K562 (cell line): ENCODE measurements around the gene SH2B2. TPM values are rescaled to one million over a fixed set of nuclear protein-coding genes. Genes with fewer than 3 reads are reported as not detected.

Source experiments
- ATAC-seq: fragments of 200-7000 bp; cut with Tn5 transposase; 3 replicates; pipeline ENCODE4 v1.9.1; 2020; ENCODE audit warnings: moderate library complexity
- BruUV-seq: library from RNA; stranded (reverse); fragments of 400-500 nt; replicated peaks from 2 replicates; lab custom pipeline; 2021; lab: Mats Ljungman, UMichigan
- CTCF ChIA-PET: fragments of 300-600 bp; formaldehyde crosslinking; extraction: SDS; loops from one replicate; lab custom pipeline; 2021; ENCODE audit warnings: low intra/inter-chr PET ratio; lab: Yijun Ruan, JAX
- POLR2A ChIA-PET: fragments of 300-600, 350-650 bp; sonication (Branson Sonifier 250); formaldehyde crosslinking; extraction: SDS; loops from one replicate; lab custom pipeline; 2021; ENCODE audit warnings: antibody characterized with exemption, inconsistent platforms; lab: Yijun Ruan, JAX
- DNase-seq, 4 experiments: peaks; one replicate each; pipeline versions ENCODE4 v3.0.0 to v3.0.0-alpha.2; 2011 to 2018; ENCODE audit warnings: low spot score in 3 of 4, mixed read lengths in 3 of 4; ENCODE audit errors: extremely low read depth in 1 of 4
- FAIRE-seq: peaks from 2 replicates; lab custom pipeline; 2011; peaks lifted over from hg19 to GRCh38; lab: Jason Lieb, UNC
- H2AFZ ChIP-seq: 2 replicates; pipeline ENCODE4 v1.6.0; 2011; ENCODE audit warnings: low read depth, low read length, control low read depth, inconsistent platforms
- H3K27ac ChIP-seq: fragments of 200-600 bp; 3 replicates; pipeline ENCODE4 v1.8.0; 2011; ENCODE audit warnings: low read depth, mild to moderate bottlenecking, control low read depth, inconsistent platforms, low read length, moderate library complexity, mixed read lengths; ENCODE audit errors: extremely low read depth
- H3K27me3 ChIP-seq, 2 experiments: fragments of 300-600 bp in 1 of 2; 2 replicates in 1 of 2; 3 replicates in 1 of 2; pipeline versions ENCODE4 v1.6.0 to v1.8.0; 2011; ENCODE audit warnings: inconsistent platforms in 2 of 2, low read length in 2 of 2, mild to moderate bottlenecking in 1 of 2, mixed read lengths in 1 of 2, moderate library complexity in 1 of 2; ENCODE audit not compliant: control insufficient read depth in 2 of 2, insufficient read depth in 2 of 2
- H3K36me3 ChIP-seq: fragments of 300-600 bp; 3 replicates; pipeline ENCODE4 v1.8.0; 2011; ENCODE audit warnings: mild to moderate bottlenecking, low read length, inconsistent platforms; ENCODE audit not compliant: control insufficient read depth, insufficient read depth
- H3K4me1 ChIP-seq, 2 experiments: fragments of 200-600 bp in 1 of 2; replicated peaks in 1 of 2; 2 replicates in 1 of 2; 3 replicates in 1 of 2; pipeline versions ENCODE4 v1.5.1 to v1.8.0; 2011; ENCODE audit warnings: inconsistent platforms in 2 of 2, low read length in 2 of 2, mild to moderate bottlenecking in 1 of 2, mixed read lengths in 1 of 2, moderate library complexity in 1 of 2; ENCODE audit not compliant: control insufficient read depth in 2 of 2, insufficient read depth in 2 of 2
- H3K4me2 ChIP-seq: 2 replicates; pipeline ENCODE4 v1.6.1; 2011; ENCODE audit warnings: low read length, control low read depth, inconsistent platforms, mixed read lengths; ENCODE audit not compliant: insufficient read depth
- H3K4me3 ChIP-seq: fragments of 200-600 bp; sonication (generic), shearing (Covaris generic); 2 replicates; pipeline ENCODE4 v1.5.1; 2016; ENCODE audit warnings: control low read depth, inconsistent platforms
- H3K79me2 ChIP-seq: fragments of 200-600 bp; 3 replicates; pipeline ENCODE4 v1.8.0; 2011; ENCODE audit warnings: low read length, inconsistent platforms; ENCODE audit not compliant: control insufficient read depth, insufficient read depth
- H3K9ac ChIP-seq, 2 experiments: 2 replicates each; pipeline versions ENCODE4 v1.6.0 to v1.6.1; 2011; ENCODE audit warnings: low read depth in 2 of 2, low read length in 2 of 2, control low read depth in 1 of 2, inconsistent platforms in 1 of 2, mild to moderate bottlenecking in 1 of 2, mixed read lengths in 1 of 2; ENCODE audit not compliant: insufficient read depth in 1 of 2
- H3K9me1 ChIP-seq: one replicate; pipeline ENCODE4 v1.6.0; 2011; ENCODE audit warnings: inconsistent platforms, mild to moderate bottlenecking, low read length, moderate library complexity; ENCODE audit not compliant: control insufficient read depth, insufficient read depth
- H3K9me3 ChIP-seq: replicated peaks from 2 replicates; pipeline ENCODE4 v1.5.1; 2011; ENCODE audit warnings: low read depth, low read length, inconsistent platforms; ENCODE audit not compliant: control insufficient read depth, insufficient read depth
- H4K20me1 ChIP-seq: replicated peaks from 2 replicates; pipeline ENCODE4 v1.6.1; 2011; ENCODE audit warnings: low read length, inconsistent platforms, mixed read lengths; ENCODE audit not compliant: control insufficient read depth, insufficient read depth
- BRF1 ChIP-seq: IDR thresholded peaks from 3 replicates; pipeline ENCODE4 v1.6.1; 2011; ENCODE audit warnings: borderline replicate concordance, mild to moderate bottlenecking; ENCODE audit not compliant: insufficient read length; ENCODE audit errors: extremely low read depth
- CBX5 ChIP-seq: IDR thresholded peaks from 2 replicates; pipeline ENCODE4 v1.6.1; 2014; ENCODE audit warnings: low read depth, borderline replicate concordance
- DIDO1 ChIP-seq: fragments of 450-650 bp; IDR thresholded peaks from 2 replicates; pipeline ENCODE4 v1.6.1; 2016; ENCODE audit warnings: low read depth, missing biosample characterization, missing genetic modification characterization
- ELF1 ChIP-seq: fragments of 200-800 bp; sonication (Bioruptor generic); IDR thresholded peaks from 2 replicates; pipeline ENCODE4 v1.6.1; 2016; ENCODE audit warnings: missing genetic modification characterization, missing compliant biosample characterization
- FOSL1 ChIP-seq: fragments of 200-800 bp; sonication (Bioruptor generic); conservative IDR thresholded peaks from 2 replicates; pipeline ENCODE4 v1.6.1; 2016; ENCODE audit warnings: missing genetic modification characterization, missing compliant biosample characterization
- GTF2E2 ChIP-seq: fragments of 200-800 bp; sonication (Bioruptor generic); IDR thresholded peaks from 2 replicates; pipeline ENCODE4 v1.6.1; 2016; ENCODE audit warnings: missing genetic modification characterization, missing compliant biosample characterization
- KDM4B ChIP-seq, 2 experiments: fragments of 450-650 bp in 1 of 2; sonication (generic) in 1 of 2; IDR thresholded peaks; 2 replicates each; pipeline ENCODE4 v1.6.1; 2016 to 2017; ENCODE audit warnings: borderline replicate concordance in 2 of 2, antibody characterized with exemption in 1 of 2, low read depth in 1 of 2, mild to moderate bottlenecking in 1 of 2
- MAFG ChIP-seq: fragments of 450-650 bp; conservative IDR thresholded peaks from 2 replicates; pipeline ENCODE4 v1.6.1; 2016; ENCODE audit warnings: missing genetic modification characterization, missing compliant biosample characterization
- MEF2D ChIP-seq: conservative IDR thresholded peaks from 2 replicates; pipeline ENCODE4 v1.6.1; 2016; ENCODE audit warnings: low read depth, missing genetic modification characterization, missing compliant biosample characterization
- MEIS2 ChIP-seq: fragments of 450-650 bp; IDR thresholded peaks from 2 replicates; pipeline ENCODE4 v1.6.1; 2014; ENCODE audit warnings: mild to moderate bottlenecking; ENCODE audit not compliant: partially characterized antibody
- MITF ChIP-seq: IDR thresholded peaks from 2 replicates; pipeline ENCODE4 v1.6.1; 2014; ENCODE audit warnings: antibody characterized with exemption
- NCOA4 ChIP-seq: fragments of 450-650 bp; IDR thresholded peaks from 2 replicates; pipeline ENCODE4 v1.6.1; 2018; ENCODE audit warnings: mild to moderate bottlenecking; ENCODE audit not compliant: partially characterized antibody
- NONO ChIP-seq, 2 experiments: fragments of 200-400 bp in 1 of 2; fragments of 450-650 bp in 1 of 2; formaldehyde crosslinking in 1 of 2; IDR thresholded peaks; 2 replicates each; pipeline ENCODE4 v1.6.1; 2017; ENCODE audit warnings: low read depth in 2 of 2, mild to moderate bottlenecking in 2 of 2, moderate library complexity in 2 of 2, low read length in 1 of 2
- POLR2A ChIP-seq: fragments of 450-650 bp; conservative IDR thresholded peaks from 2 replicates; pipeline ENCODE4 v1.6.1; 2016
- ZKSCAN8 ChIP-seq: fragments of 200-800 bp; sonication (Bioruptor generic); IDR thresholded peaks from 2 replicates; pipeline ENCODE4 v1.6.1; 2016; ENCODE audit warnings: missing genetic modification characterization, missing compliant biosample characterization
- ZNF507 ChIP-seq: conservative IDR thresholded peaks from 2 replicates; pipeline ENCODE4 v1.6.1; 2017; ENCODE audit warnings: missing genetic modification characterization, missing compliant biosample characterization
- WGBS: fragments of 100-300 bp; shearing (Covaris generic); methylation state at CpG from one replicate; pipeline ENCODE4 v1.1.6; 2016; ENCODE audit warnings: low coverage, mixed read lengths; ENCODE audit not compliant: insufficient coverage; ENCODE audit errors: missing lambda C conversion rate; 5-methylcytosine and 5-hydroxymethylcytosine counted together
- in situ Hi-C: fragments of 300-500 bp; cut with MboI; formaldehyde crosslinking; loops from 4 replicates; pipeline ENCODE4 v1.15.0; 2018; ENCODE audit warnings: inconsistent platforms, mixed read lengths
- intact Hi-C: fragments of 100-400 bp; cut with micrococcal nuclease; formaldehyde crosslinking; loops from 2 replicates; pipeline ENCODE4 v1.14.2; 2022
- polyA plus RNA-seq, 8 experiments: library from polyadenylated mRNA; depleted of rRNA in 4 of 8; stranded (reverse) in 5 of 8; unstranded in 3 of 8; fragments of >200 nt; fragmentation: Nextera tagmentation in 2 of 8; fragmentation: Illumina TruSeq in 1 of 8; extraction: Ambion mirVana in 2 of 8; extraction: Trizol in 1 of 8; gene quantifications; 2 replicates each; pipeline versions ENCODE4 v1.2.1 to v1.2.3, GENCODE V29; 2011 to 2014; ENCODE audit warnings: inconsistent platforms in 1 of 8, missing spikeins in 1 of 8
- total RNA-seq, 7 experiments: library from RNA; depleted of rRNA in 6 of 7; stranded (reverse); fragments of >200 nt in 6 of 7; fragmentation: Illumina TruSeq in 2 of 7; extraction: Trizol in 2 of 7; gene quantifications; 2 replicates each; pipeline versions ENCODE4 v1.2.1 to v1.2.3, GENCODE V29; 2011 to 2021; ENCODE audit warnings: low replicate concordance in 1 of 7

SH2B2 gene
- total and polyA plus RNA-seq, 9 of the 15 experiments (the other 6 are each of a cell fraction or from before 2014, with no cell fraction given) = 0.03 to 0.89 (median 0.07) TPM; not detected in 4

GRCh38 chr7:102283477-102284189, 3.0 kb upstream of the SH2B2 start:
- DNase-seq (no peak), FAIRE-seq (no peak)
- Histone ChIP-seq H4K20me1 (peaks cover 20% of the 10 kb centered on the region), H3K27me3 (peaks cover 17 to 34% of the 10 kb centered on the region in 2 experiments; a peak in 4 of 5 replicates), H3K9ac (peak overlapping the region in 1 of 2 experiments; percentile 28; a peak in 2 of 4 replicates), H3K79me2 (no peaks in the 10 kb centered on the region), H3K27ac (no peak overlapping the region), H3K9me3 (no peaks in the 10 kb centered on the region), H3K9me1 (no peaks in the 10 kb centered on the region), H3K4me3 (no peak overlapping the region), H3K4me1 (peaks cover 10 to 63% of the 10 kb centered on the region in 2 experiments; a peak in 4 of 5 replicates)
- POLR2A ChIA-PET = no interaction called here
- CTCF ChIA-PET = no interaction called here
- BruUV-seq = TSS peak; percentile 72
- in situ Hi-C loops = loop anchor here (5.0 kb wide), 1 partner anchor 109 kb away; no protein-coding TSS in a partner anchor
- TF ChIP-seq MEF2D (tag) (no peak), CBX5 (no peak), ZKSCAN8 (CRISPR knock-in tag) (no peak), KDM4B (IDR thresholded peaks at IDR 0.05; ENCODE audit: borderline replicate concordance in 2 of 2, low read depth in 1 of 2) (no peak), ELF1 (tag) (no peak), NCOA4 (no peak), POLR2A (no peak), NONO (IDR thresholded peaks at IDR 0.05; ENCODE audit: low read depth in 2 of 2, low read length in 1 of 2) (no peak), MAFG (no peak), FOSL1 (tag) (no peak), BRF1 (no peak), ZNF507 (tag) (no peak), MEIS2 (no peak), DIDO1 (tag) (no peak), GTF2E2 (tag) (no peak), MITF (no peak)
- TF ChIP-seq, all 486 proteins: peak for 0
- WGBS = 15% methylated on average over 9 of the region's 10 CpGs
- H3K36me3 ChIP-seq = no peaks in the 10 kb centered on the region
- no peak for ATAC-seq
- intact Hi-C loops = no loop called here
- no peak overlapping the region for H3K4me2 ChIP-seq
- H2AFZ ChIP-seq = no peak overlapping the region
